DND-41 (cell line): ENCODE data around the gene SAMD9.

Source experiments
- ATAC-seq: fragments of 200-7000 bp; cut with Tn5 transposase; 3 replicates; pipeline ENCODE4 v1.9.1; 2021; ENCODE audit warnings: low read depth; ENCODE audit not compliant: insufficient read depth
- DNase-seq: peaks from one replicate; pipeline ENCODE4 v3.0.0-alpha.2; 2020
- H2AFZ ChIP-seq: 2 replicates; pipeline ENCODE4 v1.6.0; 2012; ENCODE audit warnings: low read depth, low read length
- H3K27ac ChIP-seq: 2 replicates; pipeline ENCODE4 v1.5.1; 2012; ENCODE audit warnings: low read length, inconsistent platforms
- H3K27me3 ChIP-seq: fragments of 200-600 bp; sonication (generic); 2 replicates; pipeline ENCODE4 v1.6.0; 2012; ENCODE audit warnings: low read length, mild to moderate bottlenecking, inconsistent platforms; ENCODE audit not compliant: insufficient read depth, poor library complexity
- H3K36me3 ChIP-seq: 2 replicates; pipeline ENCODE4 v1.5.1; 2012; ENCODE audit warnings: low read length, inconsistent platforms; ENCODE audit not compliant: insufficient read depth
- H3K4me1 ChIP-seq: 2 replicates; pipeline ENCODE4 v1.5.1; 2012; ENCODE audit warnings: mild to moderate bottlenecking, low read length; ENCODE audit not compliant: insufficient read depth
- H3K4me2 ChIP-seq: 2 replicates; pipeline ENCODE4 v1.6.0; 2012; ENCODE audit warnings: mild to moderate bottlenecking, moderate library complexity, low read length, inconsistent platforms; ENCODE audit not compliant: insufficient read depth
- H3K4me3 ChIP-seq, 2 experiments: fragments of 200-600 bp in 1 of 2; shearing (Covaris generic) in 1 of 2; 2 replicates each; pipeline ENCODE4 v1.5.1; 2012 to 2016; ENCODE audit warnings: inconsistent platforms in 2 of 2, low read length in 2 of 2, mild to moderate bottlenecking in 2 of 2, low read depth in 1 of 2, moderate library complexity in 1 of 2
- H3K79me2 ChIP-seq: 2 replicates; pipeline ENCODE4 v1.6.0; 2012; ENCODE audit warnings: low read length, inconsistent platforms; ENCODE audit not compliant: insufficient read depth
- H3K9ac ChIP-seq: 2 replicates; pipeline ENCODE4 v1.6.0; 2012; ENCODE audit warnings: low read depth, mild to moderate bottlenecking, inconsistent platforms, low read length, moderate library complexity
- H3K9me3 ChIP-seq: 2 replicates; pipeline ENCODE4 v1.5.1; 2012; ENCODE audit warnings: low read length, moderate library complexity, mild to moderate bottlenecking, inconsistent platforms; ENCODE audit not compliant: insufficient read depth, severe bottlenecking
- H4K20me1 ChIP-seq: 2 replicates; pipeline ENCODE4 v1.6.0; 2012; ENCODE audit warnings: low read length; ENCODE audit not compliant: insufficient read depth
- EZH2 ChIP-seq: IDR thresholded peaks from 3 replicates; pipeline ENCODE4 v1.6.1; 2012; ENCODE audit warnings: borderline replicate concordance, low read depth, mild to moderate bottlenecking, moderate library complexity, low read length, inconsistent platforms; ENCODE audit not compliant: severe bottlenecking
- TF ChIP-seq, protein P1 (sequence below): IDR thresholded peaks from 2 replicates; pipeline ENCODE4 v1.5.1; 2012; ENCODE audit warnings: borderline replicate concordance, low read length, moderate library complexity, mild to moderate bottlenecking; ENCODE audit not compliant: poor library complexity, severe bottlenecking; ENCODE audit errors: extremely low read depth

The SAMD9 gene

DNA sequence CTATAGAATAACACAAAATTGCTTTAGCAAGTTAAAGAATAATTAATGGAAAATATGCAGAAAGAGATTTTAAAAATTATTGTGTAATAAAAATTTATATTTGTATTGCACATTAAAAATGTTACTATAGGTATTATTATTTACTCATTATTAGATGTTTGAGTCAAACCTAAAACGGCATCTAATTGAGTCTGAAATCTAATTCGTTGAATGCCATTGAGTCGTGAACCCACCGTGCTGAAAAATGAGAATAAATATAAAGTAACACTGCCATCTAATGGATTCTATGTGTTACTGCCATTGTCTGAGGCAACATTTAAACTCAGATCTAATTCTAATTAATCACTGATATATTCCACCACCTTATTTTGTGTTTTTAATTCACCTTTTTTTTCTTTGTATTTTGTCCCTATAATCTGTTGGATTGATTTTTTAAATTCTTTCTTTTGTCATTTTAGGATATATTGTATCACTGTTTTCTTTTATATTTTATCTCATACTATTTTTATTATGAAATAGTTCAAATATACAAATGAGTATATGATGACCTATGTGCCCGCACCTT lies 62.2 kb downstream of the SAMD9 start:
- no peaks in the 10 kb centered on the region for H3K27me3 ChIP-seq
- H2AFZ ChIP-seq: no peak overlapping the region
- no peaks in the 10 kb centered on the region for H3K36me3 ChIP-seq
- H3K9me3 ChIP-seq: no peaks in the 10 kb centered on the region
- H3K79me2 ChIP-seq: no peaks in the 10 kb centered on the region
- no peak overlapping the region for H3K27ac ChIP-seq
- H3K4me1 ChIP-seq: peaks cover 5% of the 10 kb centered on the region; the same call in 1 of the 2 replicates
- H3K4me3 ChIP-seq: no peak overlapping the region
- no peaks in the 10 kb centered on the region for H4K20me1 ChIP-seq
- H3K9ac ChIP-seq: no peak overlapping the region
- ATAC-seq: peak; percentile 85
- no peak for DNase-seq
- peak overlapping the region; percentile 15; the same call in 1 of the 2 replicates for H3K4me2 ChIP-seq
- TF ChIP-seq EZH2: no peak
- TF ChIP-seq, protein P1, sequence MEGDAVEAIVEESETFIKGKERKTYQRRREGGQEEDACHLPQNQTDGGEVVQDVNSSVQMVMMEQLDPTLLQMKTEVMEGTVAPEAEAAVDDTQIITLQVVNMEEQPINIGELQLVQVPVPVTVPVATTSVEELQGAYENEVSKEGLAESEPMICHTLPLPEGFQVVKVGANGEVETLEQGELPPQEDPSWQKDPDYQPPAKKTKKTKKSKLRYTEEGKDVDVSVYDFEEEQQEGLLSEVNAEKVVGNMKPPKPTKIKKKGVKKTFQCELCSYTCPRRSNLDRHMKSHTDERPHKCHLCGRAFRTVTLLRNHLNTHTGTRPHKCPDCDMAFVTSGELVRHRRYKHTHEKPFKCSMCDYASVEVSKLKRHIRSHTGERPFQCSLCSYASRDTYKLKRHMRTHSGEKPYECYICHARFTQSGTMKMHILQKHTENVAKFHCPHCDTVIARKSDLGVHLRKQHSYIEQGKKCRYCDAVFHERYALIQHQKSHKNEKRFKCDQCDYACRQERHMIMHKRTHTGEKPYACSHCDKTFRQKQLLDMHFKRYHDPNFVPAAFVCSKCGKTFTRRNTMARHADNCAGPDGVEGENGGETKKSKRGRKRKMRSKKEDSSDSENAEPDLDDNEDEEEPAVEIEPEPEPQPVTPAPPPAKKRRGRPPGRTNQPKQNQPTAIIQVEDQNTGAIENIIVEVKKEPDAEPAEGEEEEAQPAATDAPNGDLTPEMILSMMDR: peak; percentile 89

- Histone ChIP-seq H3K4me3 (no peak overlapping the region), H3K27ac (no peak overlapping the region), H3K79me2 (no peaks in the 10 kb centered on the region), H3K4me1 (peaks cover 5% of the 10 kb centered on the region; the same call in 1 of the 2 replicates), H2AFZ (no peak overlapping the region), H3K9ac (no peak overlapping the region), H3K9me3 (no peaks in the 10 kb centered on the region), H3K27me3 (no peaks in the 10 kb centered on the region), H3K36me3 (no peaks in the 10 kb centered on the region), H3K4me2 (no peak overlapping the region), H4K20me1 (no peaks in the 10 kb centered on the region)
- TF ChIP-seq, protein P1: no peak
- no peak for TF ChIP-seq EZH2
- DNase-seq (no peak), ATAC-seq (peak; percentile 20; the same call in 1 of the 3 replicates)
Measured at GRCh38 chr7:93054975-93055374, 62.8 kb downstream of the SAMD9 start.

DNA sequence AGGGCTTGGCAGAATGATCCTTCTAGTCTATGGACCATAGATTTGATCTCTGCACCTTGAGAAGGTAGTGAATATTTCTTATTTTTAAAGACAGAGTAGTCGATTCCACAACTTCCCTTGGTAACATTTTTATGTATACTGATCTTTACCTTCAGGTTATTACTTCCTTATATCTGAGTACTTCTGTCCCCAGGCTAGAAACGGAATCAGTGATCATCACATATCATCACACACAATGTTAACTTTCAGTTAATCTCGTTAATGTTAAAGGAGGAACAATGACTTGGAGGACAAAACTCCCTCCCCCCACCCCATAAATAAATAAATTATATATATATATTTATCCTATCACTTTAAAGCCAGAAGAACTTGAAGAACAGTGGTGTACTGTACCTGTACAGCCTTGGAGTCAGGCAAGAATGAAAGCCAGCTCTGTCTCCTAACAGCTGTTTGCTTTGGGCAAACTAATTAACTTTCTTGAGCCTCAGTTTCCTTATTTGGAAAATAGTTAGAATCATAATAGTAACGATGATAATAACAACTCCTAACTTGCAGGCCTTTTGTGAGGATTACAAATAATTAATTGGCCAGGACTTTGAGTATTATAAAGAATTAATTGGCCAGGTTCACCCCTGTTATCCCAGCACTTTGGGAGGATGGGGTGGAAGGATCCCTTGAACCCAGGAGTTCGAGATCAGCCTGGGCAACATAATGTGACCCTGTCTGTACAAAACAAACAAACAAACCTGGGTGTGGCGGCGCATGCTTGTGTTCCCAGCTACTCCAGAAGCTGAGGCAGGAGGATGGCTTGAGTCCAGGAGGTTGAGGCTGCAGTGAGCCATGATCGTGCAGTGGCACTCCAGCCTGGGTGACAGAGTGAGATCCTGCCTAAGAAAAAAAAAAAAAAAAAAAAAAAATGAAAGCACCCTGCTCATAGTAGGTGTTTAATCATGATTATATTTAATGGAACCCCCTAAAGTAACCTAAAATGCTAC lies 63.5 kb downstream of the SAMD9 start:
- Histone ChIP-seq H2AFZ (no peak overlapping the region), H3K36me3 (no peaks in the 10 kb centered on the region), H3K79me2 (no peaks in the 10 kb centered on the region), H3K9ac (no peak overlapping the region), H4K20me1 (no peaks in the 10 kb centered on the region), H3K4me2 (no peak overlapping the region), H3K9me3 (no peaks in the 10 kb centered on the region), H3K27me3 (no peaks in the 10 kb centered on the region), H3K4me1 (peaks cover 5% of the 10 kb centered on the region; the same call in 1 of the 2 replicates), H3K4me3 (no peak overlapping the region), H3K27ac (no peak overlapping the region)
- TF ChIP-seq EZH2: no peak
- TF ChIP-seq, protein P1: no peak
- ATAC-seq: no peak
- no peak for DNase-seq
